HepG2 (cell line): ENCODE data around the gene SHTN1. TPM values are rescaled to one million over a fixed set of nuclear protein-coding genes. Genes with fewer than 3 reads are reported as not detected.

Source experiments
- ATAC-seq: fragments of 200-7000 bp; cut with Tn5 transposase; 3 replicates; pipeline ENCODE4 v1.9.1; 2020; ENCODE audit warnings: mild to moderate bottlenecking, moderate library complexity
- BruUV-seq: library from RNA; stranded (reverse); fragments of 400-500 nt; replicated peaks from 2 replicates; lab custom pipeline; 2021; lab: Mats Ljungman, UMichigan
- CTCF ChIA-PET: fragments of 300-600 bp; formaldehyde crosslinking; extraction: SDS; loops from one replicate; lab custom pipeline; 2021; ENCODE audit warnings: low total read pairs, inconsistent platforms, low intra/inter-chr PET ratio; lab: Yijun Ruan, JAX
- POLR2A ChIA-PET: fragments of 350-600 bp; sonication (Branson Sonifier 250); formaldehyde crosslinking; loops from one replicate; lab custom pipeline; 2020; ENCODE audit warnings: antibody characterized with exemption, inconsistent platforms; lab: Yijun Ruan, JAX
- DNase-seq: peaks from one replicate; pipeline ENCODE4 v3.0.0-alpha.2; 2015; ENCODE audit warnings: low spot score
- FAIRE-seq: peaks from 3 replicates; lab custom pipeline; 2011; peaks lifted over from hg19 to GRCh38; lab: Jason Lieb, UNC
- H2AFZ ChIP-seq: one replicate; pipeline ENCODE4 v1.6.1; 2011; ENCODE audit warnings: low read length, inconsistent platforms
- H3K27ac ChIP-seq: fragments of 300-600 bp; 3 replicates; pipeline ENCODE4 v1.8.0; 2011; ENCODE audit warnings: mixed run types, mild to moderate bottlenecking, mixed read lengths, low read length, inconsistent platforms; ENCODE audit not compliant: insufficient read depth; ENCODE audit errors: extremely low read length
- H3K27me3 ChIP-seq, 2 experiments: fragments of 200-600 bp in 1 of 2; 2 replicates in 1 of 2; 3 replicates in 1 of 2; pipeline versions ENCODE4 v1.6.0 to v1.8.0; 2011; ENCODE audit warnings: low read length in 2 of 2, mild to moderate bottlenecking in 2 of 2, moderate library complexity in 2 of 2, inconsistent platforms in 1 of 2; ENCODE audit not compliant: insufficient read depth in 2 of 2, control insufficient read depth in 1 of 2
- H3K36me3 ChIP-seq, 2 experiments: fragments of 200-600 bp in 1 of 2; replicated peaks in 1 of 2; 2 replicates in 1 of 2; 3 replicates in 1 of 2; pipeline versions ENCODE4 v1.5.1 to v1.8.0; 2011; ENCODE audit warnings: low read length in 2 of 2, inconsistent platforms in 1 of 2; ENCODE audit not compliant: insufficient read depth in 2 of 2, control insufficient read depth in 1 of 2
- H3K4me1 ChIP-seq: 2 replicates; pipeline ENCODE4 v1.5.1; 2012; ENCODE audit warnings: low read length, inconsistent platforms; ENCODE audit not compliant: insufficient read depth
- H3K4me2 ChIP-seq: 2 replicates; pipeline ENCODE4 v1.6.0; 2011; ENCODE audit warnings: low read depth, low read length, inconsistent platforms
- H3K4me3 ChIP-seq, 3 experiments: fragments of 200-600 bp in 1 of 3; sonication (generic), shearing (Covaris generic) in 1 of 3; replicated peaks in 1 of 3; 2 replicates each; pipeline ENCODE4 v1.5.1; 2011 to 2016; ENCODE audit warnings: low read length in 3 of 3, inconsistent platforms in 2 of 3, low read depth in 2 of 3, mild to moderate bottlenecking in 2 of 3, control low read depth in 1 of 3, mixed read lengths in 1 of 3; ENCODE audit not compliant: insufficient read depth in 1 of 3
- H3K79me2 ChIP-seq: one replicate; pipeline ENCODE4 v1.6.1; 2011; ENCODE audit warnings: low read length, inconsistent platforms; ENCODE audit not compliant: insufficient read depth
- H3K9ac ChIP-seq: 2 replicates; pipeline ENCODE4 v1.6.0; 2011; ENCODE audit warnings: mild to moderate bottlenecking, low read depth, low read length, inconsistent platforms; ENCODE audit not compliant: insufficient read depth
- H3K9me3 ChIP-seq: 2 replicates; pipeline ENCODE4 v1.5.1; 2012; ENCODE audit warnings: mild to moderate bottlenecking, low read length
- H4K20me1 ChIP-seq: 2 replicates; pipeline ENCODE4 v1.6.0; 2011; ENCODE audit warnings: inconsistent platforms, mild to moderate bottlenecking, low read length, moderate library complexity; ENCODE audit not compliant: insufficient read depth
- CCAR2 ChIP-seq: fragments of 200-400 bp; formaldehyde crosslinking; optimal IDR thresholded peaks from 2 replicates; pipeline ENCODE3; 2018; ENCODE audit warnings: low read depth, mild to moderate bottlenecking, low read length, moderate library complexity
- KLF9 ChIP-seq: IDR thresholded peaks from 2 replicates; pipeline ENCODE4 v1.6.1; 2016; ENCODE audit warnings: low read depth
- PAF1 ChIP-seq: IDR thresholded peaks from 2 replicates; pipeline ENCODE4 v1.6.1; 2016; ENCODE audit warnings: missing genetic modification reagents, missing compliant biosample characterization
- PLRG1 ChIP-seq: fragments of 450-650 bp; conservative IDR thresholded peaks from 2 replicates; pipeline ENCODE4 v1.6.1; 2016
- TCF12 ChIP-seq, 2 experiments: fragments of 450-650 bp in 1 of 2; sonication (generic) in 1 of 2; formaldehyde crosslinking in 1 of 2; IDR thresholded peaks; 2 replicates each; pipeline versions ENCODE4 v1.6.1 to v1.8.0; 2017 to 2022; ENCODE audit warnings: antibody characterized with exemption in 1 of 2, mild to moderate bottlenecking in 1 of 2, missing genetic modification reagents in 1 of 2, moderate library complexity in 1 of 2
- ZBTB7B ChIP-seq: sonication (generic); formaldehyde crosslinking; IDR thresholded peaks from 2 replicates; pipeline ENCODE4 v1.4.0; 2020; ENCODE audit warnings: missing genetic modification reagents
- ZMYM3 ChIP-seq: sonication (generic); formaldehyde crosslinking; IDR thresholded peaks from 2 replicates; pipeline ENCODE4 v1.5.1; 2020; ENCODE audit warnings: mild to moderate bottlenecking, missing genetic modification reagents
- ZNF24 ChIP-seq: fragments of 450-650 bp; IDR thresholded peaks from 2 replicates; pipeline ENCODE4 v1.6.1; 2017; ENCODE audit warnings: antibody characterized with exemption, mild to moderate bottlenecking
- ZNF543 ChIP-seq: sonication (generic); formaldehyde crosslinking; IDR thresholded peaks from 2 replicates; pipeline ENCODE4 v1.4.0; 2020; ENCODE audit warnings: mild to moderate bottlenecking, missing genetic modification reagents
- ZNF629 ChIP-seq: sonication (generic); formaldehyde crosslinking; conservative IDR thresholded peaks from 2 replicates; pipeline ENCODE4 v1.5.0; 2020; ENCODE audit warnings: missing genetic modification reagents
- WGBS: methylation state at CpG from one replicate; pipeline ENCODE4 v1.1.6; 2017; ENCODE audit warnings: low lambda C conversion rate; 5-methylcytosine and 5-hydroxymethylcytosine counted together
- in situ Hi-C: cut with HindIII; loops from 2 replicates; pipeline ENCODE4 v1.10.0; 2017; ENCODE audit warnings: low pct_unique_long_range_greater_than_20kb; ENCODE audit not compliant: extremely low pct_ligation_motif_present
- intact Hi-C: fragments of 100-400 bp; cut with micrococcal nuclease; formaldehyde crosslinking; loops from one replicate; pipeline ENCODE4 v1.10.0; 2022; ENCODE audit not compliant: unreplicated experiment
- polyA plus RNA-seq, 8 experiments: library from polyadenylated mRNA; depleted of rRNA in 3 of 8; stranded (reverse) in 7 of 8; unstranded in 1 of 8; fragments of >200 nt; fragmentation: Illumina TruSeq in 4 of 8; extraction: Trizol in 4 of 8; gene quantifications; 2 replicates each; pipeline versions ENCODE4 v1.2.1 to v1.2.3, GENCODE V29; 2011 to 2016; ENCODE audit warnings: low read depth in 4 of 8, missing spikeins in 1 of 8, mixed read lengths in 1 of 8; ENCODE audit not compliant: insufficient read depth in 1 of 8
- total RNA-seq, 5 experiments: library from RNA; depleted of rRNA; stranded (reverse); fragments of >200 nt; fragmentation: Illumina TruSeq; extraction: Trizol; gene quantifications; 2 replicates each; pipeline ENCODE4 v1.2.3, GENCODE V29; 2016; ENCODE audit warnings: low read depth in 1 of 5

The SHTN1 gene
- total and polyA plus RNA-seq, 2 of the 13 experiments (the other 11 are each of a cell fraction or from before 2014, with no cell fraction given), result 11.3 to 15.6 TPM

DNA sequence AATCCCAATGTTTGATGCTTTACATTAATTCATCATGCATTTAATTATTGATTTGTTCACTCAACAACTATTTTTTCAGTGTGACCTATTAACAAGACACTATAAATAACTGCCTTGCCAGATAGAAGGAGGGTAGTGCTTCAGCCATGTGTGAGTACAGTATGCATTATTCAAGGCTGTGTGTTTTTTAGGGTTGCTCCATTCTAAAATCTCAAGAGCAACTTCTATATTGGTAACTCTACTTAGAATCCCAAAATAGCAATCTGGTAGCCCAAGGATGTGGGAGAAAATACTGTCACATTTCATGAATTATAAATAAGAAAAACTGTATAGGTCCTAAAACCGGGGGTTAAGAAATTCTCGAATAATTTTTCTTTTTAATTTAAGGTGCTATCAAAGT, 85.8 kb downstream of the SHTN1 start (continued):
- TF ChIP-seq CCAR2 (no peak), PAF1 (CRISPR knock-in tag) (no peak)
- TF ChIP-seq, all 625 proteins: peak for 0

DNA sequence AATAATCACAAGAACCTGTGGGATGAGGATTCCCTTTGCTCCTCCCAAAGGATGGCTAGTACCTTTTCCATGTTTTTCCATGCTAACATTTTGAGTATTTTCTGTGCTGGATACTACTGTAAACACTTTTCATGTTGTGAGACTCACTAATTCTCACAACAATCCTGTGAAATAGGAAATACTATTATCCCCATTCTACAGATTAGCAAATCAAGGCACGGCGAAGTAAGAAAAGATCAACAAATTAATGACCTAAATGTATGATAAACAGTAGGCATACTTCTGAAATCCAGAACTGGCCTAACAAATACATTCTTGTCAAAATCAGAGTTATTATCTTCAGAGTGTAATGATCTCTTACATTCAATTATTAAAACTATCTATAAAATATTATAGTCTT, 86.4 kb downstream of the SHTN1 start:
- ChIA-PET CTCF (no interaction called here), POLR2A (no interaction called here)
- no peak for DNase-seq
- no peak overlapping the region for H3K9ac ChIP-seq
- no peak overlapping the region for H2AFZ ChIP-seq
- in situ Hi-C loops (no loop called here), intact Hi-C loops (no loop called here)
- no peaks in the 10 kb centered on the region for H3K9me3 ChIP-seq
- no peak overlapping the region for H3K4me3 ChIP-seq
- 97% methylated on average over 2 of the region's 2 CpGs for WGBS
- H3K4me1 ChIP-seq, result no peaks in the 10 kb centered on the region
- H3K4me2 ChIP-seq, result no peak overlapping the region
- H3K36me3 ChIP-seq, result peaks cover 12 to 26% of the 10 kb centered on the region in 2 experiments
- H3K27me3 ChIP-seq, result no peaks in the 10 kb centered on the region
- TF ChIP-seq ZBTB7B (CRISPR knock-in tag), result no peak
- TF ChIP-seq TCF12 (IDR thresholded peaks at IDR 0.05), result no peak
- no peak for TF ChIP-seq TCF12 (CRISPR knock-in tag; IDR thresholded peaks at IDR 0.05)
- peak; percentile 73 for TF ChIP-seq ZNF629 (CRISPR knock-in tag)
- no peak for TF ChIP-seq ZNF543 (CRISPR knock-in tag)
- no peak for TF ChIP-seq ZNF24
- no peak for TF ChIP-seq KLF9 (CRISPR knock-in tag)
- TF ChIP-seq PLRG1, result no peak
- TF ChIP-seq ZMYM3 (CRISPR knock-in tag), result no peak
- H3K27ac ChIP-seq, result no peak overlapping the region
- ATAC-seq, result no peak
- FAIRE-seq, result no peak
- no TSS peak for BruUV-seq
- no peaks in the 10 kb centered on the region for H4K20me1 ChIP-seq
- no peaks in the 10 kb centered on the region for H3K79me2 ChIP-seq
